ENCODE measurements around the gene GJB6.
A peak's percentile ranks its signal among the peaks of the same experiment; 100 is the strongest.

Gene GJB6

DNA sequence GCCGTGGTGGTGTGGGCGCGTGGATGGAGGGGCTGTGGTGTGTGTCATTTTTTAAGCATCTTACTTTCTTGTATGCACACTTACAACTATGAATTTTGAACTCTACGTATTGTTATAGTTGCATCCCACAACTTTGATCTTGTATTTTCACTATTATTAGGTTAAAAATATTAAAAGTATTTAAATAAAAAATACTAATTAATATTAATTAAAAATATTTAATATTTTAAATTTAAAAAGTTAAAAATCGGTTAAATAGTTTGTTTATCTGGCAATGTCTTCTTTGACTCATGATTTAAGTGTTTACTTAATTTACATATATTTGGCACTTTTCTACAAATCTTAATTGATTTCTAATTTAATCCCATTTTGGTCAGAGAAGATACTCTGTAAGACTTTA, 17.8 kb upstream of the GJB6 start:
- Mint-ChIP-seq H3K36me3 (ENCODE audit: insufficient read depth) (no peaks in the 10 kb centered on the region), H3K4me3 (no peak overlapping the region), H3K27me3 (peaks cover 20% of the 10 kb centered on the region), H3K9me3 (no peaks in the 10 kb centered on the region), H3K27ac (ENCODE audit: low read depth) (no peak overlapping the region), H3K4me1 (no peaks in the 10 kb centered on the region)
- no peak for ATAC-seq (replicated peaks; ENCODE audit: extremely low read depth, poor library complexity, severe bottlenecking)
- DNase-seq (ENCODE audit: low spot score in 2 of 2), result no peak

DNA sequence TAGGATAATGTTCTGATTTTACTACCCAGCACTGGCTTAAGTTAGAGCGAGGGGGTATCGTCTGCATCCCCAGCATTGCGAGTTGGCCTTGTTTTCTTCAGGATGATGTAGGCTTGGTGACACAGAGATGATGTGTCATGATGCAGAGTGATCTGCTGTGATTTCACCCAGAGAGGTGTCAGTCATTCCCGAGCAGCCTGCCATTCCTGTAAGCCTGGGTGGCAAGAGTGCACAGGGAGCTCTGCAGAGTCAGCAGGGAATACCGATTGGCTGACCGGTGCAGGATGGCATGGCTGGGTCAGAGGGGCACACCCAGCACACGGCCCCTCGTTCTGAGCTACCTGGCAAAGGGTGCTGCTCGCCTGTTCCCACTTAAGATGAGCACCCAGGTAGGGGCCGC, 15.8 kb upstream of the GJB6 start:
- Mint-ChIP-seq H3K27ac (ENCODE audit: low read depth) (no peak overlapping the region), H3K4me1 (no peaks in the 10 kb centered on the region), H3K27me3 (peaks cover 18% of the 10 kb centered on the region), H3K9me3 (no peaks in the 10 kb centered on the region), H3K36me3 (ENCODE audit: insufficient read depth) (no peaks in the 10 kb centered on the region), H3K4me3 (no peak overlapping the region)
- ATAC-seq (replicated peaks; ENCODE audit: extremely low read depth, poor library complexity, severe bottlenecking), result no peak
- no peak for DNase-seq (ENCODE audit: low spot score in 2 of 2)

DNA sequence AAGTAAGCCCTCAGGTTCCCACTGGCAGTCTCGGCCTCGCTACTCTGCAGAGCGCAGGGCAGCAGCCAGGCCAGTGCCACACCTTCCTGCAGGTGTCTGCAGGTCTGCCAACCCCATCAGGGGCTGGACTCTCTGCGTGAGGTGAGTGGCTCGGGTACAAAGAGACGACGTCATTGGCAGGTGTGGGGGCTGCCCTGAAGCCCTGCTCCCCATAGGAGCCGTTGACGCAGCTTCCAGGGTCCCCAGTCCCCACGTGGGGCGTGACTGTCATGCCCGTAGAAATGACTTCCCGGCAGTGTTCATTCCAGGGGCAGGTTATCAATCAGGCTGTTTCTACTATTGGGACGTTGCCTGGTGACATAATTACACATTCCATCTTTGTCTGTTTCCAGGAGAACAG, 15.3 kb upstream of the GJB6 start:
- ATAC-seq (replicated peaks; ENCODE audit: extremely low read depth, poor library complexity, severe bottlenecking), result no peak
- Mint-ChIP-seq H3K27ac (ENCODE audit: low read depth) (no peak overlapping the region), H3K27me3 (peaks cover 19% of the 10 kb centered on the region), H3K9me3 (no peaks in the 10 kb centered on the region), H3K4me3 (no peak overlapping the region), H3K4me1 (no peaks in the 10 kb centered on the region), H3K36me3 (ENCODE audit: insufficient read depth) (no peaks in the 10 kb centered on the region)
- DNase-seq (ENCODE audit: low spot score in 2 of 2), result no peak

DNA sequence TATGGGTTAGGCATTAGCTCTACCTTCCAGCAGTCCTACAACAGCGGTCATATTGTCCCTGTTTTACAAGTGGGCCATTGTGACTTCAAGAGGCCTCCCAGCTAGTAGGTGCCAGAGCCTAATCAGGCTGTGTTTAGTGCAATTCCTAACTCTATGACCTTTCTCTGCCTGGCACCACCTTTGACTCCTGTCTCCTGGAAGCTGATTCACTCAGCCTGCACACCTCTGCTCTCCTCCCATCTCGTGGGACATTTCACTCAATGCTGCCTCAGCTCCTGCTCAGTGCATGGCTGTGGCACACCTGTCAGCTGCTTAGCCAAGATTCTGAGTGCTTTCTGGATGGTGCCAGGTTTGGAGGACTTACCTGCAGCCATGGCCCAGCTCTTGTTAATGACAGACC, 9.5 kb upstream of the GJB6 start:
- Mint-ChIP-seq H3K36me3 (ENCODE audit: insufficient read depth) (no peaks in the 10 kb centered on the region), H3K4me3 (no peak overlapping the region), H3K9me3 (no peaks in the 10 kb centered on the region), H3K4me1 (no peaks in the 10 kb centered on the region), H3K27ac (ENCODE audit: low read depth) (no peak overlapping the region), H3K27me3 (peaks cover 61% of the 10 kb centered on the region)
- no peak for DNase-seq (ENCODE audit: low spot score in 2 of 2)
- ATAC-seq (replicated peaks; ENCODE audit: extremely low read depth, poor library complexity, severe bottlenecking), result no peak

DNA sequence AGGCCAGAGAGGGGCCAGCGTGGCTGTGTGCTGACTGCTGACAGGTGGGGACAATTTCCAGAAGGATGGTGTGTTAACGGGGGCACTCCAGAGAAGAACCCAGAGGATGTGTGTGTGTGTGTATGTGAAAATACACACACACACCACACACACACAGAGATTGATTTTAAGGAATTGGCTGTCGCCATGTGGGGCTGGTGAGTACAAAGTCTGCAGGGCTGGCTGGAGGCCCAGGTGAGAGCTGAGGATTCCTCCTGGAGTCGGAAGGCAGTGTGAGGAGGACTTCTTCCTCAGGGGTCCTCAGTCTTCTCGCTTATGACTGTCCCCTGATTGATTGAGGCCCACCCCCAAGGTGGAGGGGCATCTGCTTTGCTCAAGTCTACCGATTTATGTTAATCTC, 7.6 kb upstream of the GJB6 start:
- ATAC-seq (replicated peaks; ENCODE audit: extremely low read depth, poor library complexity, severe bottlenecking), result no peak
- H3K9me3 Mint-ChIP-seq, result no peaks in the 10 kb centered on the region
- peaks cover 79% of the 10 kb centered on the region for H3K27me3 Mint-ChIP-seq
- H3K4me1 Mint-ChIP-seq, result no peaks in the 10 kb centered on the region
- no peak overlapping the region for H3K27ac Mint-ChIP-seq (ENCODE audit: low read depth)
- no peak overlapping the region for H3K4me3 Mint-ChIP-seq
- DNase-seq (ENCODE audit: low spot score in 2 of 2), result no peak
- H3K36me3 Mint-ChIP-seq (ENCODE audit: insufficient read depth), result no peaks in the 10 kb centered on the region

DNA sequence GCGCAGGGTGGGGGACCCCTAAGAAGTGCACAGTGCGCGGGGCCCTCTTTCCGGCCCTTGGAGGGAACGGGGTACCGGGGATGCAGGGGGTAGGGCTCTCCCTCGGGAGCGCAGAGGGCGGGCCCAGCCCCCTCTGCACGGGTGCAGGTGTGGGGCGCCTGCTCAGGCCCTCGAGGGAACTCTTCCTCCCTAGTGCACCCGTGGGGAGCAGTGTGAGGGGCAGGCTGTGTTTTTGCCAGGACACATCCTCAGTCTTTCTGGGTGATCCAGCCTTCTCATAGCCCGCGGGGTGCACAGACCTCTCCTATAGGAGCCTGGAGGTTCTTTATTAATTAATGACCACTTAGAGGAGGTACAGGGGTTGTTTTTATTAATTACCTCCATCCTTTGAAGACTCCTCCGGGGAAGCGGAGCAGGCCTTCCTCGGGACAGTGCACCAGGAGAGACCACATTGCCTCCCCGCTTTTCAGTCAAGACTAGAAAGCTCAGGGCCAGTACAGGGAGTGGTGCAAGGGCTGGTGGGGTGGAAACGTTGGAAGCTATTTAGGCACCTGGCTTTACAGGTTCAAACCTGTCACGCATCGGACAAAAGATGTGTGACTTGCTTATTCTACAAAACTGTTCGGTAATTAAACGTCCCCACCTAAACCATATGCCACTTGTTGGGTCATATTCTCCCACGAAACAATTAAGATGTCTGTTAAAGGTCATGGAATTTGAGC, 598 bp upstream of the GJB6 start:
- no peak overlapping the region for H3K4me3 Mint-ChIP-seq
- no peak for ATAC-seq (replicated peaks; ENCODE audit: extremely low read depth, poor library complexity, severe bottlenecking)

DNA sequence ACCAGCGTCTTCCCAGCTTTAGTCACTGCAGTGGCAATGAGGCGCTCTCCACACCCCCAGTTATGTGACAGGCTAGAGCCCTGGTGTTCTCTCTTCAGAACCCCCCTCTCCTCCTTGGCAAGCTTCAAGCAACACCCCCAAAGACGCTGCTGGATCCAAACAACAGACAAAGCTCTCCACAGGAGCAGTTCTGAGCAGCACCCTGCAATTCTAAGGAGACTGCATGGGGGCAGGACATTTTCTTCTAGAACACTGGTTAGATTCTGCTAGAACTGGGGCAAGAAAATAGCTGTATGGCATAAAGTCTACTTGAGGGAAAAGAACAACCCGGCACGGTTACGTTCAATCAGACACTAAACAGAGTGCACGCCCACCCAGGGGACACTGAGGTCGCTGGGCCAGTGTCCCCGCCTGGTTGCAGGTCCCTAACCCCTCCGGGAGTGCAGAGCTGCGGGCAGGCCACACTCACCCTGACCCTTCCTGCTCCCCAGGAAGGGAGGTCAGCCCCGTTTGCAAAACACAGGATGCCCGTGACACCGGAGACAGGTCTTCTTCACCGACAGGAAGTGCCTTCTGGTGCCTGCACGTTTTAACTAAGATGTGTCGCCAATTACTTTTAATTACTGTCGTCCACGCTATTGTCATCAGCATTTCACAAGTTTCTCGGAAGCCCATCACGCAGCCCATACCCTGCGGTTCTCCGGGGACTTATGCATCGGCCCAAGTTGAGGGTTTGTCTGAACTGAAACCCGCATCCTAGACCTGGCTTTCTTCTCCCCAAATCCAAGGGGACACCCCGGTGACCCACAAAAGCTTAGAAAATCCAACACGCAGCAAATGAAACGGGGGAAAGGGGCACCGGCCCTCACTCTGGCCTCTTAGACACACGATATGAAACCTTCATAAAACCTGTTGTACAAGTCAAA, 943 bp downstream of the GJB6 start:
- DNase-seq (ENCODE audit: low spot score in 2 of 2) (no peak), ATAC-seq (replicated peaks; ENCODE audit: extremely low read depth, poor library complexity, severe bottlenecking) (no peak)
- H3K27me3 Mint-ChIP-seq, result peaks cover 39% of the 10 kb centered on the region
- peaks cover 7% of the 10 kb centered on the region for H3K4me1 Mint-ChIP-seq
- H3K27ac Mint-ChIP-seq (ENCODE audit: low read depth), result no peak overlapping the region
- peak overlapping the region; percentile 71 for H3K4me3 Mint-ChIP-seq
- H3K36me3 Mint-ChIP-seq (ENCODE audit: insufficient read depth), result peaks cover 2% of the 10 kb centered on the region
- no peaks in the 10 kb centered on the region for H3K9me3 Mint-ChIP-seq

More for the DNA sequence above, 598 bp upstream of the GJB6 start:
- H3K4me1 Mint-ChIP-seq, result peaks cover 7% of the 10 kb centered on the region
- peaks cover 2% of the 10 kb centered on the region for H3K36me3 Mint-ChIP-seq (ENCODE audit: insufficient read depth)
- H3K9me3 Mint-ChIP-seq, result no peaks in the 10 kb centered on the region
- H3K27ac Mint-ChIP-seq (ENCODE audit: low read depth), result no peak overlapping the region
- H3K27me3 Mint-ChIP-seq, result peaks cover 53% of the 10 kb centered on the region
- no peak for DNase-seq (ENCODE audit: low spot score in 2 of 2)

DNA sequence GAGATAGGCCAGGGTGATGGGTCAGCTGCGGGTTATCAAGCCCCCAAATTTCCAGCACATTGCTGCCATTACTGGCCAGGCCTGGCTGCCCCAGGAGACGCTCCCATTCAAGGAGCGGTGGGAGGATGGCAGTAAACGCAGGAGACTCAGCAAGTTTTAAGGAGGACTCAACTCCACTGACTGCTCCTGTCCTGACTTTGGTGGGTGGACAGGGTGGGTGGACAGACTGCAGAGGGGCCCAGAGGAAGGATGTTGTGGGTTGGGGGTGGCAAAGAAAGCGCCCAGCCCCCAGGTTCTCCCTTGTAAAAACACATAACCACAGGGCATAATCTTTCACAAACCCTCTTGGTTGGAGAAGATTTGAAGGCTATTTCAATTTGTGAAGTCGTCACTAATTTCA, 4.4 kb downstream of the GJB6 start:
- Mint-ChIP-seq H3K36me3 (ENCODE audit: insufficient read depth) (peaks cover 2% of the 10 kb centered on the region), H3K27me3 (peaks cover 33% of the 10 kb centered on the region), H3K9me3 (no peaks in the 10 kb centered on the region), H3K4me3 (no peak overlapping the region), H3K4me1 (peaks cover 7% of the 10 kb centered on the region), H3K27ac (ENCODE audit: low read depth) (no peak overlapping the region)
- no peak for DNase-seq (ENCODE audit: low spot score in 2 of 2)
- no peak for ATAC-seq (replicated peaks; ENCODE audit: extremely low read depth, poor library complexity, severe bottlenecking)

DNA sequence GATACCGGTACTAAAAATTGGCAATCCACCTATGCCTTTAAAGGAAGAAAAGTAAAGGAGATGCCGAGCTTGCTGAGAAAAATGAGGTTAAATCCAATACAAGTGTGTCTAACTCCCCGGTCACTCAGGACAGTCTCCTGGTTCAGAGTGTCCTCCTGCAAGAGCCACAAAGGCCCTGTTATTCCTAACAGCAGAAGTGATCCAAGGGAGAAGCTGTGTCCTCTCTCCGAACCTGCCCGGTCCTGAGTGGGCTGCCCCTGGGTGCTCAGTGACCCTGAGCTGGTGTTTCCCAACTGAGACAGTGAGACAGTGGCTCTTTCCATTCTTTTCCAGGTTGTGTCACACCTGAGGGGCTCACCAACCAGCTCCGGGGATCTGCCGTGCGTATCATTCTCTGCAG, 4.8 kb downstream of the GJB6 start:
- Mint-ChIP-seq H3K27ac (ENCODE audit: low read depth) (no peak overlapping the region), H3K9me3 (no peaks in the 10 kb centered on the region), H3K27me3 (peaks cover 37% of the 10 kb centered on the region), H3K4me3 (no peak overlapping the region), H3K4me1 (peaks cover 7% of the 10 kb centered on the region), H3K36me3 (ENCODE audit: insufficient read depth) (peaks cover 2% of the 10 kb centered on the region)
- DNase-seq (ENCODE audit: low spot score in 2 of 2) (no peak), ATAC-seq (replicated peaks; ENCODE audit: extremely low read depth, poor library complexity, severe bottlenecking) (no peak)

DNA sequence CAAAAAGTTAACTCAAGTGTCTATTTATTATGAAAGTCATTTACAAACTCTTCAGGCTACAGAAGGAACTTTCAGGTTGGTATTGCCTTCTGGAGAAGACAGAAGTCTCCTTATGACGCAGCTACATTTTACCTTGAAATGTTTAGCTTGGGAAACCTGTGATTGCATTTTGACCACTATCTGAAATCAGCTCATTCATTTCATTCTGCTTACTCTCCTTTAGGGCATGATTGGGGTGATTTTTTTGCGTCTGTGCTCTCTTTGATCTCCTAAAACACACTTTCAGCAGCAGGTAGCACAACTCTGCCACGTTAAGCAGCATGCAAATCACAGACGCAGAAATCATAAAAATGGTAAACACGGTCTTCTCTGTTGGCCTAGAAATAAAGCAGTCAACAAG, 9.6 kb downstream of the GJB6 start:
- H3K36me3 Mint-ChIP-seq (ENCODE audit: insufficient read depth), result peaks cover 2% of the 10 kb centered on the region
- H3K9me3 Mint-ChIP-seq, result no peaks in the 10 kb centered on the region
- H3K4me3 Mint-ChIP-seq, result no peak overlapping the region
- ATAC-seq (replicated peaks; ENCODE audit: extremely low read depth, poor library complexity, severe bottlenecking) (no peak), DNase-seq (ENCODE audit: low spot score in 2 of 2) (no peak)
- H3K27ac Mint-ChIP-seq (ENCODE audit: low read depth), result no peak overlapping the region
- H3K4me1 Mint-ChIP-seq, result no peaks in the 10 kb centered on the region
- H3K27me3 Mint-ChIP-seq, result peaks cover 29% of the 10 kb centered on the region

DNA sequence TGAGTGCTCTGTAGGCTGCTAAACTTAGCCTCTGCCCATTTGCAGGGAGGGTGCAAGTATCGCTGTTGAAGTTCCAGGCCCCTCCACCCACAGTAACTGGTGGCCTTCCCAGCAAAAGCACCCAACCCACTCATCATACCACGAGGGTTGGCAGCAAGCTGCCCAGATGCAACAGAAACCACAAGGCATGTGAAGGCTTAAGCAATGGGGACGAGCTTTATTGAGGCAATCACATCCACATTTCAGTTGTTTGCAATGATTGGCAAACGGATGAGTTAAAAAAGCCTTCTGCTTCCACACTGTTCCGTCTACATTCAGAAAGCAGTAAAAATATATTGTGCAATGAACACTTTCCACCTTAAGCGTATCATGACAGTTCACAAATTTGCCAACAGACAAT, 10.3 kb downstream of the GJB6 start:
- Mint-ChIP-seq H3K4me3 (no peak overlapping the region), H3K4me1 (no peaks in the 10 kb centered on the region), H3K27ac (ENCODE audit: low read depth) (no peak overlapping the region), H3K36me3 (ENCODE audit: insufficient read depth) (peaks cover 2% of the 10 kb centered on the region), H3K27me3 (peaks cover 29% of the 10 kb centered on the region), H3K9me3 (no peaks in the 10 kb centered on the region)
- DNase-seq (ENCODE audit: low spot score in 2 of 2) (no peak), ATAC-seq (replicated peaks; ENCODE audit: extremely low read depth, poor library complexity, severe bottlenecking) (no peak)

DNA sequence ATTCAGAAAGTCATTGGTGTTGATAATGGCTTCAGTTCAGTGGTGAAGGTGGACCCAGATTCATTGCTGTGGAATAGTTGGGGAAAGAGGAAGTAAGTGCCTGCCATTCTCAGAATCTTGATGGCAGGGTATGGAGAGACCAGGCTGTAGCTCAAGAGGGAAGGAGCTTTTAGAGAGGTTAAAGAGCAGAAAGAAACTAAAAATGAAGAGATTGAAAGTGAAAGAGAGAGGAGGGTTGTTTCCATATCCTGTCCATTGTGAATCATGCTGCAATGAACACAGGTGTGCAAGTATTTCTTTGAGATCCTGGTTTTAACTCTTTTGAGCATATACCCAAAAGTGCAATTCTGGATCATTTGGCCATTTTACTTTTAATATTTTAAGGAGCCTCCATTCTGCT, 12.5 kb downstream of the GJB6 start:
- Mint-ChIP-seq H3K36me3 (ENCODE audit: insufficient read depth) (no peaks in the 10 kb centered on the region), H3K4me3 (no peak overlapping the region), H3K4me1 (no peaks in the 10 kb centered on the region), H3K27me3 (peaks cover 13% of the 10 kb centered on the region), H3K9me3 (no peaks in the 10 kb centered on the region), H3K27ac (ENCODE audit: low read depth) (no peak overlapping the region)
- DNase-seq (ENCODE audit: low spot score in 2 of 2) (no peak), ATAC-seq (replicated peaks; ENCODE audit: extremely low read depth, poor library complexity, severe bottlenecking) (no peak)

DNA sequence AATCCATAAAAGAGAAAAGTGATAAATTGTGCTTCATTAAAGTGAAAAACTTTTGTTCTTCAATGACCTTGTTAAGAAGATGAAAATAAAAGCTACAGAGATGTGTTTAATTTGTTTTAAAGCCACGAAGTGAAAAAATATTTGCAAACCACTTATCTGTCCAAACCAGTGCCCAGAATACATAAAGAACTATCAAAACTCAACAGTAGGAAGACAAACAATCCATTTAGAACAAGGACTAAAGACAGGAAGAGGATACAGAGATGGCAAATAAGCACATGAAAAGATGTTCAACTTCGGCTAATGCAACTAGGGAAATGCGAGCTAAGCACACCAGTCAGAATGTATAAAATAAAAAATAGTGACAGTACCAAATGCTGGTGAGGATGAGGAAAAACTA, 15.0 kb downstream of the GJB6 start:
- Mint-ChIP-seq H3K9me3 (no peaks in the 10 kb centered on the region), H3K27ac (ENCODE audit: low read depth) (no peak overlapping the region), H3K4me1 (no peaks in the 10 kb centered on the region), H3K36me3 (ENCODE audit: insufficient read depth) (no peaks in the 10 kb centered on the region), H3K27me3 (peaks cover 20% of the 10 kb centered on the region), H3K4me3 (no peak overlapping the region)
- no peak for ATAC-seq (replicated peaks; ENCODE audit: extremely low read depth, poor library complexity, severe bottlenecking)
- DNase-seq (ENCODE audit: low spot score in 2 of 2), result no peak
